ENCODE data around the gene TEAD1.

Gene TEAD1

DNA sequence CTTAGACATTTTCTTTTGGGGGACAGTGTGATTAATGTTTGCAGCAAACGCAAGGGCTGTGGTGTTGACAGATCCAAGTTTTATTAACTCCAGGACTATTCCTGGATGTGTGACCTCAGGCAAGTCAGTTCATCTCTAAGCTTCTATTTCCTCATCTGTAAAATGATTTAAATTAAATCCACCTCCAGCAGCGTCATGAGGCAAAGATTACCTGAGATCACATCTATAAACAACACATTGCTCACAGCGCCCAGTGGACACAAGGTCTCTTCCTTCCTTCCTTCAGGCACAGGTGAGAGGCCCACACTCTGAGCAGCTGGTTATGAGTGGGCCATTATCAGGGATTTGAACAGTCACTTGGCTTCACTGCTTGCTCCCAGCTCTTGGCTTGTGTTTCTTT, 223.6 kb downstream of the TEAD1 start:
- DNase-seq (ENCODE audit: low read depth in 2 of 2), result no peak

DNA sequence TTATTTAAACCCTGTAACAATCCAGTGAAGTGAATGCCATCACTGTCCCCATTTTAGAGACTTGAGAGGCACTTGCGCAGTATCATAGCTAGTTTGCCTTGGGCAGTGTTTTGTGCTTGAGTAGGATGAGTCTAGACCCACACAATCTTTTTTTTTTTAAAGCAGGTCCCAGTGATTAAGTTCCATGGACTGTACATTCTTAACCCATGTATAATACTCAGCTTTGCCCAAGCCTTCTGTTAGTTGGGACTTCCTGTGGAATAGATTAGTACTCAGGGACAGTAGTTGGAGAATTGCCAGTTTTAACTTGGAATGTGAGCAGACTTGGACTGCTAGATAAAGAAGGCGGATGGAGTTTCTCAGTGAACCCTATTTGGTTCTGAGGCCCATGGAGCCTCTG, 226.3 kb downstream of the TEAD1 start:
- DNase-seq (ENCODE audit: low read depth in 2 of 2), result no peak

GRCh38 chr11:12901272-12901671, 227.1 kb downstream of the TEAD1 start:
- DNase-seq (ENCODE audit: low read depth in 2 of 2), result no peak

GRCh38 chr11:12901874-12902481, 227.8 kb downstream of the TEAD1 start:
- DNase-seq (ENCODE audit: low read depth in 2 of 2), result no peak

DNA sequence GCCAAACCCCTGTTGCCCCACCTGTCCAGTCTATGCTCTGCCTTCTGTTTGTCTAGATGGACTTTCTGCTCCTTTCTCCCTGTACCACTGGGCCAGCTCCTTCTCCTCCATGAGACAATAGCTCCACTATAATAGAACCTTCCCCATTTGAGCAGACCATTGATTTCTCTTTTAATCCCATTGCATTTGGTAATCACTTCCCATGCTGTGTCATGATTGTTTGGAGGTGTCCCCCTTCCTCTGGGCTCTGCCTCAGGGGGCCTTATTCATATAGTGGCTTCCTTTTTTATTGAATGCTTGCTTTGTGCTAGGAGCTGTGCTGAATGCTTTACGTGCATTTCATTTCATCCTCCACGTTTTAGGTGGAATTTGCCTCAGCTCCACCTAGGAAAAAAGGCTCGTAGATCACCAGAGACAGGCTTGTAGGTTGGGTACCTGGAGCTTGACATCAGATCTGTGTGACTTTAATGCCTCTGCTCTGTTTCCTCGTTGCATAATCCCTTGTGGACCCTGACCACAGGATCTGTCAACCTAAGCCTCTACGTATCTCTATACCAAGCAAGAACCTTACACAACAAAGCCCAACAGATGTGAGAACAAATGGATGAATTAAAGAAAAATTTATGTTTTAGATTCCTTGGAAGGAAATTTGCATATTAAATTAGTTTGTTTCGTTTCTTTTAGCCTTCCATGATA, 228.7 kb downstream of the TEAD1 start:
- no peak for DNase-seq (ENCODE audit: low read depth in 2 of 2)

- DNase-seq (ENCODE audit: low read depth in 2 of 2), result no peak
Observed at GRCh38 chr11:12905435-12905834, 231.2 kb downstream of the TEAD1 start.

DNA sequence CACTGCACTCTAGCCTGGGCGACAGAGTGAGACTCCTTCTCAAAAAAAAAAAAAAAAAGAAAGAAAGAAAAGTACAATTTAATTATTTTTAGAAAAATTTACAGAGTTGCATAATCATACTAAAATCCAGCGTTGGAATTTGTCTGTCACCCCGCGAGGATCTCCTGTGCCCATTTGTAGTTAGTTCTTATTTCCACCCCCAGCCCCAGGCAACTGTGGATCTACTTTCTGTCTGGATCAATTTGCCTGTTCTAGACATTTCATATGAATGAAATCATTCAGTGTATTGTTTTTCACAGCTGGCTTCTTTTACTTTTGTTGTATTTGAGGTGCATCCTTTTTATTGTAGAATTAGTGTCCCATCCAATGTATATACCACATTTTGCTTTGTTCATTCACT, 232.3 kb downstream of the TEAD1 start:
- no peak for DNase-seq (ENCODE audit: low read depth in 2 of 2)

DNA sequence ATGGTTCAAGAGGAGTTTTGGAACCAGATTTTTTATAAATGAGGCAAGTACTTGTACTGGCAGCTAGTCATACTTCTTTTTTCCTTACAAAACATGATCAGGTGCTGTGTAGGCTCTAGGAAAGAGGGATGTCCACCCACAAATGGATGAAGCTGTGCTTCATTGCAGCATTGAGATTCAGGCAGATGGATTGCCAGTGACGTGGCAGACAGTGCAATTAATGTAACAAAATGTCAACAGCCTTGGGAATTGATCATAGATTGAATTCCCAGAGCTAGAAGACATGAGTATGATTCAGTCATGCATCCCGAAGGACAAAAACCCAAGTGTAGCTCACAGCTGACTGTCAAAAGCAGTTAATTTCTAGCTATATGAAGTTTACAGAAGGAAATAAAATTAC, 235.7 kb downstream of the TEAD1 start:
- no peak for DNase-seq (ENCODE audit: low read depth in 2 of 2)

- DNase-seq (ENCODE audit: low read depth in 2 of 2), result no peak
Observed at GRCh38 chr11:12914400-12914912, 240.2 kb downstream of the TEAD1 start.

- DNase-seq (ENCODE audit: low read depth in 2 of 2), result no peak
Observed at GRCh38 chr11:12915093-12915492, 240.9 kb downstream of the TEAD1 start.

DNA sequence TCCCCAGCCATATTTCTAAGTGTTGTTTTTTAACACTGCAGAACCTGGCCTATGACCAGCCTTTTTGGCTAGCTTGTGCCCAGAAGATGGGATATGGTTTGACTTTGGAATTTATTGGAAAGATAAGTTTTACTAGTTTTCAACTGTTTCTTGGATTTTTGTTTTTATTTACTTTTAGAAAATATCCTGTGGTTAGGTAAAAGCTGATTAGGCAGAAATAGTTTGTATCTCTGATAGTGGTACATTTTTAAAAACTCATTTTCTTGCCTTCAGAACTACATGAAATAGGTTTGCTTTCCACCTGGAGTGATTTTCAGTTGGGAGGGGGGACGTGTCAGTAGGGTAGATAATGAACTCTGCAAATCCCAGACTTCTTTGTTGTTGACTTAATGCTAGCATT, 243.6 kb downstream of the TEAD1 start:
- DNase-seq (ENCODE audit: low read depth in 2 of 2), result no peak

- DNase-seq (ENCODE audit: low read depth in 2 of 2), result no peak
Observed at GRCh38 chr11:12918667-12919066, 244.4 kb downstream of the TEAD1 start.

- DNase-seq (ENCODE audit: low read depth in 2 of 2), result no peak
Observed at GRCh38 chr11:12922418-12922817, 248.2 kb downstream of the TEAD1 start.

DNA sequence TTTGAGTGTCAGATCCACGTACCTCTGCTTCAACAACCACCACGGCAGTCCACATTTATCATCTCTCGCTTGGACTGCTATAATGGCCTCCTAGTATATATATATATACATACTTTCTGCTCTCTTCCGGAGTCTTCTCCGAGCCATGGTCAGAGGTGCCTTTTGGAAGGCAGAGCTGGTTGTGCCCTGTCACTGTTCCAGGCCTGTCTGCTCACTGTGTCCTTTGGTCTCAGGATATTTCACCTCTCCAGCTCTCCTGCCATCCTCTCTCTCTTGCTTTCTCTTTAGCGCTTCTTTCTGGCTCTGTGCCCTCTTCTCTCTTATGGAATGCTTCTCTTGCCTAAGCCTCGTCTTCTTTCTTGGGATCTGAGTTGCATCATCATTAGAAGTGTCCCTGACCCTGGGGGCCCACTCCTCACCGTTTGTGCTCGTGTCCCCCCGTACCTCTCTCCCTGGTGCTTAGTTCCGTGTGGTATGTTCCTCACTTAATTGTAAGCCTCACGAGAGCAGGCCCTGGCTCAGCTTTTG, 248.8 kb downstream of the TEAD1 start:
- no peak for DNase-seq (ENCODE audit: low read depth in 2 of 2)

- DNase-seq (ENCODE audit: low read depth in 2 of 2), result no peak
Observed at GRCh38 chr11:12924650-12925049, 250.4 kb downstream of the TEAD1 start.

- DNase-seq (ENCODE audit: low read depth in 2 of 2), result no peak
Observed at GRCh38 chr11:12925520-12925919, 251.3 kb downstream of the TEAD1 start.

GRCh38 chr11:12927221-12927620, 253.0 kb downstream of the TEAD1 start:
- no peak for DNase-seq (ENCODE audit: low read depth in 2 of 2)

GRCh38 chr11:12927886-12928285, 253.7 kb downstream of the TEAD1 start:
- DNase-seq (ENCODE audit: low read depth in 2 of 2), result no peak

- DNase-seq (ENCODE audit: low read depth in 2 of 2), result no peak
Observed at GRCh38 chr11:12930850-12931249, 256.6 kb downstream of the TEAD1 start.

DNA sequence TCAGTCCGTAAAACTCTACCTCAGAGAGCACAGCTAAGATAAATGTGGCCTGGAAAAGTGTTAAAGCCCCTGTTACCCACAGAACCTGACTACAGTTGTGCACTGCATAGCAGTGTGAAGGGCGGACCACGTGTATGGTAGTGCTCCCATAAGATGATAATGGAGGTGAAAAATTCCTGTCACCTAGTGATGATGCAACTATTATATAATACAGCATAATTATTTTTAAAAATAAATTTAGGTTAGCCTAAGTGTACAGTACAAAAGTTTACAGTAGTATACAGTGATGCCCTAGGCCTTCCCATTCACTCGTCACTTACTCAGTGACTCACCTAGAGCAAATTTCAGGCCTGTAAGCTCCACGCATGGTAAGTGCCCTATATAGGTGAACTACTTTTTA, 258.3 kb downstream of the TEAD1 start:
- DNase-seq (ENCODE audit: low read depth in 2 of 2), result no peak

DNA sequence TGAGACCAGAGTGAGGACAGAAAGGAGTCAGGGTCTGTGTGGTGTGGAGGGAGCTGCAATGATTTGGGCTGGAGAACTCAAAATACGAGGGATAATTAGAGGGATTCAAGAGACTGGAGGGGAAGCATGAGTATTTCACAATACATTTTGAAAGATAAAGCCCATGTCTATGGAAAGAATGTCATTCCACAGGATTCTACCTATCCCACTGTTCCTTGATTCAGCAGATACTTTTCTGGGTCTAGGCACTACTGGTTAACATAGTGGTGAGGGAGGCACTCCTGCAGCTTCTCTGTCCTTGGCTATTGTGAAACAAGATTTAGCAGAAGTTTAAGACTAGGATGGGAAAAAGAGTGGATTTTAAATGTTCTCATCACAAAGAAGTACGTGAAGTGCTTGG, 262.0 kb downstream of the TEAD1 start:
- DNase-seq (ENCODE audit: low read depth in 2 of 2), result no peak

DNA sequence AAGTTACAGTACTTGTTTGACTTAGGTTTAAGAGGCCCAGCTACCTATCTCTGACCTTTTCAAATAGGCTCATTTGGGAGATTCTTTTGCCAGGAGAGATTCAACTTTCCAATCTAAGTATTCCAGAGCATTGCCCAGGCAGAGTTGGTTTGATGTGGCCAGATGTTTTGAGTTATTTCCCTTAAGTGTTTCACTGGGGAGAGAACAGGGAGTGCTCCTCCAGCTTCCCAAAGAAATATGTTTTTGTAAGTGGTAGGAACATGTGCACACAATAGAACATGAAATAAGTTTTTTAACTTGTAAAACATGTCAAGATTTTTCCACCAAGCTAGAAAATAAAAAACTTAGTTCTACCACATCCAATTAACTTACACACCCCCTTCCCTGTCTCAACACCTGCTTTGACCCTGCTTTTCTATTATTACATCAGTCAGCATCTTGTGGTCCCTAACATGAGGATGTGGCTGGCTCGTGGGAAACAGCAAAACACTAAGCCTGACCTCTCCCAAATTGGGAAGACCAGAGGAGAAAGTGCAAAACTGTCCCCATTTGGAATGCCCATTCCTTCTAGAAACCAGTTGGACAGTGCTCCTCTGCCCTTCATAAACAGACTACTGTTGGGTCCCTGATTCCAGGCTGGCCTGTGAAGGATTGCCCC, 264.5 kb downstream of the TEAD1 start:
- DNase-seq (ENCODE audit: low read depth in 2 of 2), result no peak

- DNase-seq (ENCODE audit: low read depth in 2 of 2), result no peak
Observed at GRCh38 chr11:12941671-12942070, 267.4 kb downstream of the TEAD1 start.
